GM12892 (cell line): ENCODE measurements around the gene ICOS.

Experiments used
- POLR2A ChIP-seq: IDR thresholded peaks from 2 replicates; pipeline ENCODE4 v1.6.1; 2011; ENCODE audit warnings: low read depth, low read length, control low read depth
- POLR2AphosphoS5 ChIP-seq: IDR thresholded peaks from 2 replicates; pipeline ENCODE4 v1.6.1; 2011; ENCODE audit warnings: low read depth, low read length, control low read depth
- TAF1 ChIP-seq: IDR thresholded peaks from 2 replicates; pipeline ENCODE4 v1.6.1; 2011; ENCODE audit warnings: low read depth, mild to moderate bottlenecking, control low read depth, low read length, borderline replicate concordance

- TF ChIP-seq TAF1, result no peak
- no peak for TF ChIP-seq POLR2A
- no peak for TF ChIP-seq POLR2AphosphoS5
Observed at GRCh38 chr2:203997980-203998809, 61.6 kb downstream of the ICOS start.
